OCI-M1 (cell line): ENCODE measurements around the gene SMIM41.

ENCODE experiments used
- DNase-seq: peaks from one replicate; lab custom pipeline; 2025; lab: John Stamatoyannopoulos, UW

The SMIM41 gene

DNA sequence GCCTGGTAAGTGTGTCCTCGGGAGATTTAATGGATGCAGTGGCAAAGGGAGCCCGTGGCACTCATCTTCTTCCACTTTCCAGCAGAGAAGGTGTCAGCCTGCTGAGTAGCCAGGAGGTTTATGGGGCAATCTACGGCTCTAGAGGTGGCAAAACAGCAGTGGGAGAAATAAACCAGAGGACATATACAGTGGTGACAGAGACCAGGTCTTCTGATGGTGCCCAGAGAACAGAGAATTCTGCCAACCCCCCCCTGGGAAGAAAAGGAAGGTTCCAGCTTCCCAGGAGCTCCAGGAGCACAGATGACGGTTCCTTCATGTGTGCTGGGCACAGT, 43.0 kb downstream of the SMIM41 start:
- no peak for DNase-seq

DNA sequence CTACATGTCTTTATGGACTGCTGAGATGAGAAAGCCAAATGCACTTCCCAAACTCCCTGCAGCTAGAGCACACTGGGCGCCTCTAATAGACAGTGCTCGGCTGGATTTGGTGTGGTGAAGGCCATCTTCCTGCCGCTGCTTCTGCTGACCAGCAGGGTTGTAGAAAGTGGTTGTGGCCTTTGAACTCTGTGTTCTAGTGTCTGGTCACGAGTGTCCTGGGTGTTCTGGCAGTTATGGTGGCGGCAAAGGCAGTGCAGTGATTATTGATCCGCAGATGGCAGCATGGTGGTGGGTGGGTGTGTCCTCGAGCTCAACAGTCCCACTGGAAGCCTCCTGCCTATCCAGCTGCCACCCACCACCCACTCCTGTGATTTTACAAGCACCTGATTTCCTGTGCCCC, 43.4 kb downstream of the SMIM41 start:
- DNase-seq = no peak

DNA sequence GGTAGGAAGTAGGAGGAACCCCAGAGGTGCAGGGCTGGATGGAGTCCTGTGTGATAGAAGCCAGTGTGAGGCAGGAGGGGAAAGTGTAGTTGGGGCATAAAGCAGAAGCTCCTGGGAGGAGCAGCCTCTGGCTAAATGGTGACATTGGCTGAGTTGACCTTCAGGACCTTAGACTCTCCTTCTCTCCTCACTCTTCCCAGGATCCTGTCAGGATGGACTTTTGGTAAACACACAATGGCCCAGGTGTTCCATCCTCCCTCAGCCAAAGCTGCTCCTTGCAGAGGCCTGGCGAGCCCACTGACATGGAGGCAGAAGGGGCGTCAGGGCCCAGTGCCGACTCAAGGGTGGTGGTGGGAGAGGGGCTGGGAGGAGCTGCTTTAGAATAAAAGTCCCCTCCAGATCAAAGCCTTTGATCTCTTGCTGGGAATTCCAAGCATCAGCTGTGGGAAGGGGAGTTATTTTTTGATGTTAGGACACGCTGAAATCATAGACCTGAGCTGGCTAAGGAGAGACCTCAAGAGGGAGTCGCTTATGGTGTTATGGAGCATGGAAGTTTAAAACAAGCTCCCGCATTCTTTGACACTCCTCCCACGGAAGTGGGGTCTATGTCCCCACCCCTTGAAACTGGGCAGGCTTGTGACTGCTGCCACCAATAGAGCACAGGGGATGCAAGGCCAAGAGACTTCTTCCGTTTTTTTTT, 44.1 kb downstream of the SMIM41 start:
- no peak for DNase-seq

DNA sequence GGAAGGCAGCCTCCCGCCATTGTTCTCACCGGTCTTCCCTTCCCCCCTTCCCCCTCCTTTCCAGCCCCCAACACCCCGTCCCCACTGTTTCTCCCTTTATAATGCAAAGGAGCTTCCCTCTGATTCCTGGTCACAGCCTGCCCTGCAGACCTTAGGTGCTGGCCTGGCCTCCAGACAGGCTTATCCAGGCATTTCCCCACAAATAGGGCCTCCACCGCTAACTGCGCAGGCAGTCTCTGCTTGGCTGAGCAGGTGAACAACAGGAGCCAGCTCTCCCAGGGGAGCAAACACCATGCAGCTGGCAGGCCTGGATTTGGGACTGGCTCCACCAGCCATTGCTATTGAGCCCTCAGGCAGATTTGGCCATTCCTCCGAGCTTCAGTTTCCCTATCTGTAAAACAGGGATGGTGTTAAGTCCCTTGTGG, 46.0 kb downstream of the SMIM41 start:
- DNase-seq = no peak

DNA sequence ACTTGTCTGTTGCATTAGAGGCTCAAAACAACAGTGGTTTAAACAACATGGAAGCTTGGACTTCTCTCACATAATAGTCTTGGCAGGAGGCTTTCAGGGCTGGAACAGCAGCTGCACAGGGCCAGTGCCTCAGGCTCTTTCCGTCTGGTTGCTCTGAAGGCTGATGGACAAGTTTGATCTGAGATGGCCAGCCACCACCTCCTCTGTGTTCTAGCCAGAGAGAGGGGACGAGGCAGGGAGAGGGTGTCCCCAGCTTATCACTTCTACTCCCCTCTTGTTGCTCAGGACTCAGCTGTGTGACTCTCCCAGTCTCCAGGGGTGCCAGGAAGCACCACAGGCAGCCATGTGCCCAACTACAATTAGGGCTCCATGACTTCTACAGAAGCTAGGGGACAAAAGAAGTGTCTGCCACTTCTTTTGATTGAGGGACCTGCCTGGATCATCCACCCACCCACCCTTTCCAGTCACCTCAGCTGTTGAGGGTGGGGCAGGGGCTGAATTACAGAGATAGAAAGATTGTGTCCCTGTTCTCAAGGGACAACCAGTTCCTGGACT, 46.6 kb downstream of the SMIM41 start:
- no peak for DNase-seq

DNA sequence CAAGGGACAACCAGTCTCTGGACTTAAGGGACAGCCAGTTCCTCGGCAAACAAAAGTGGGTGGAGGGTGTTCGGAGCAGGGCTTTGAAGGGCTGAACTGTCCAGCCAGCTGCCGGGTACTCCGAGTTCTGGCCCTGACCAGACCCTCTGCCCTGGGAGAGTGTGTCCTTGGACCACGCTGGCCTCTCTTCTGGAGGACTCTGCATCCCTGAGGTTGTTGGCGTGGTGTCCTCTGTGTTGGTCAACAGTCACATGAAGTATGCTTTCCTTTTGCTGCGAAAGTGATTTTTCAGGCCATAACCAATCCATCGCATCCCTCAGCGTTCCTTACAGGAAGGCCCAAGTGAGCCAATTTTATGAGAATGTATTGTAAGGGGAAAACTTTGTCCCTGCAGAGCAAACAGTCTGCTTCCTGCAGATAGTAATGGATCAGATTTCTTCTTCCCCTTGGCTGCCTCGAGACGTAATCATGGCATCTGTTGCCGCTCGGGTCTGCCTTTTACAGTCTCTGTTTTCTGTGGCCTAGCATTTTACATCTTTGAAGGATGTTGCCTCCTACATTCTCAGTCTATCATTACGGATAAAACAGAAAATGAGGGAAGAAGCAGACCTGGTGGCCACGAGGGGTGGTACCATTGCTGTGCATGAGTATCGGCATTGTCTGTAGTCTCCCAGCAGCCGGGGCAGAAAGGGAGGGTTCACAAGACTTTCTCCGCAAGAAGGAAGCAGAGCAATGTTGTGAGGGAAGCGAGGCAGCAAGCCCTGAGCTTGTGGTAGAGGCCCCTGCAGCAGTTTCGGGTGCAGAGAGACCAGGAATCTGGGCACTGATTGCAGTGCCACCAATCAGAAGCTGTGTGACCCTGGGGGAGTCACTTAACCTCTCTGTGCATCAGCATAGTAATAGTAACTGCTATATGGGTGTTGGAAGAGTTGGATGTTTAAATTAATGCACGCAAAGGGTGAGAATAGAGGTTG, 47.4 kb downstream of the SMIM41 start:
- no peak for DNase-seq

DNA sequence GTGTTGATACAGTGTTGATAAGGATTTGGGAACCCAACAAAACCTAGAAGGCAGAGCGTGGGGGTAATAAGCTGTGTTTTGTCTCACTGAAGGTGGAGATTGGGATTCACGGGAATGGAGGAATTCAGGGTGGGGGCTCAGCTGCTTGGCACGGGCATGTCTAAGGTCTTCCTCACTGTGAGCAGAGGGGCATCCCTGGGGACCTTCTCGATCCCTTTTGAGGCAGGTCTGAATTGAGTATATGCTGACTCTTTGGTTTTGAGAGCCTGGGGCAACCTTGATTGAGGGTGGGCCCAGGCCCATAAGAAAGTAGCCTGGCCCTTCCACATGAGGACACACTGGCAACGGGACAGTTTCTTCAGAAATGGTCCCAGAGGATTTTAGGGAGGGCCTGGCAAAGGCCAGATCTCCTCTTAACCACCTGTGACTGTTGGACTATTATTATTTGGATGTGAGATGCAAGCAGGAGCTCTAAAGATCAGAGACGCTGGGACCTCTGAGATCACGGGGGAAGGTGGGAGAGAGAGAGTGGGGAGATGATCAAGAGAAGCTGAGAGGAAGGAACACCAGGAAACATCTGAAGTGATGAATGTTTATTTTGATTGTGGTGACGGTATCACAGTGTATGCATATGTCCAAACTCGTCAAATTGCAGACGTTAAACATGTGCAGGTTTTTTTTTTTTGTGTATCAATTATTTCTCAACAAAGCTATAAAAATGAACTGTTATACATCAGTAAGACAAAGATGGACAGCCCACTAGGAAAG, 48.4 kb downstream of the SMIM41 start:
- DNase-seq = no peak

DNA sequence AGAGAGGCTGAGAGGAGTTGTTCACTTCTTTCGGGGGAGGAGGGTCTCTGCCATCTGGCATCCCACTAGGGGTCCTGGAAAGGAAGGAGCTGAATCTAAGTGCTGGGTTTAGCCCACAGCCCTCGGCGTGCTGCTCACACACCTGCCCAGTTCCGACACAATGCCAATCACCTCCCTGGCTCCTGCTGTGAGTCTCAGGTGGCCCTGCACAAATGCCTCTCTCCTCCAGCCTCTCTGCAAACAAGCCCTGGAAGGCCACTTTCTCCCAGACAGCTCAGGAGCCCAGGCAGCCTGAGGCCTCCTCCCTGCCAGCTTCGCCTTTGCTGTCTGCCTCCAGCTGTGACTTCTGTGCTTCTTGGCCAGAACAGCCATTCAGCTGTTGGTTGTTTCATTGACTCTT, 51.2 kb downstream of the SMIM41 start:
- DNase-seq = no peak

DNA sequence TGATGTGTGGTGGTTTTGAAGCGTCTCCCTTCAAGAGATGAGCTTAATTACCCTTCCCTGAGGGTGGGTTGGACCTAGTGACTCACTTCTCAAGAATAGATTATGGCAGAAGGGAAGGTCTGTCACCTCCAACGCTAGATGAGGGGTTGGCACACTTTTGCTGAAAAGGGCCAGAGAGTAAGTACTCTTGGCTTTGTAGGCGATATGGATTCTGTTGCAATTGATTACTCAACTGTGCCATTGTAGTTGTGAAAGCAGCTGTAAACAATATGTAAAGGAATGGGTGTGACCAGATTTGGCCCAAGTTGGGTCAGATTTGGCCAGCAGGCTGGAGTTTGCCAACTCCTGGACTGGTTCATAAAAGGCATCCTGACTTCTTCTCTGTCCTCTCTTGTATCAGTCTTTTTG, 53.3 kb downstream of the SMIM41 start:
- no peak for DNase-seq

DNA sequence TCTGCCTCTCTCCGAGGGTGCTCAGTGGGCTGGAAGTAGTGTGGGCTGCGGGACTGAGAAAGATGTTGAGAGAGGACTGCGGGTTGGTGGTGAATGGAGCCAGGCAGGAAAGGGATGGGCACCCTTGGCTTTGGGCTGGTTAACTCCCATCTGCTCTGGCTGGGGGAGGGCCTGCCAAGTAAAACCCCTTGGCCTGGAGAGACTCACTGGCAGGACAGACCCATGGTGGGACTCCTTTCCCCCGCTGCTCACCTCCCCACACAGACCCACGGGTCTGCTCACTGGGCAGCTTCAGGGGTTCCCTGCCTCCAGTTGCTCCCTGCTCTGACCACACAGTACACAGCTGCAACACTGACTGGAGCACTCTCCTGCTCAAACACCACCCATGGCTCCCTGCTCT, 58.2 kb downstream of the SMIM41 start:
- no peak for DNase-seq

DNA sequence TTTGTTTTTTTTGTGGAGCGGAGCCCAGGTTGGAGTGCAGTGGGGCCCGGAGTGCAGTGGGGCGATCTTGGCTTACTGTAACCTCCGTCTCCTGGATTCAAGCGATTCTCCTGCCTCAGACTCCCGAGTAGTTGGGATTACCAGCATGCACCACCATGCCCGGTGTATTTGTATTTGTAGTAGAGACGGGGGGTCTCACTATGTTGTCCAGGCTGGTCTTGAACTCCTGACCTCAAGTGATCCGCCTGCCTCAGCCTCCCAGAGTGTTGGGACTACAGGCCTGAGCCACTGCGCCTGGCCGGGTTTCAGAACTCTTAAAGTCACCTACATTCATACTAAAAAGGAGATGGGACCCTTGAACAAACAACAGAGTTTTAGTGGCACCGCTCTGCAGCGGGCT, 59.6 kb downstream of the SMIM41 start:
- no peak for DNase-seq

DNA sequence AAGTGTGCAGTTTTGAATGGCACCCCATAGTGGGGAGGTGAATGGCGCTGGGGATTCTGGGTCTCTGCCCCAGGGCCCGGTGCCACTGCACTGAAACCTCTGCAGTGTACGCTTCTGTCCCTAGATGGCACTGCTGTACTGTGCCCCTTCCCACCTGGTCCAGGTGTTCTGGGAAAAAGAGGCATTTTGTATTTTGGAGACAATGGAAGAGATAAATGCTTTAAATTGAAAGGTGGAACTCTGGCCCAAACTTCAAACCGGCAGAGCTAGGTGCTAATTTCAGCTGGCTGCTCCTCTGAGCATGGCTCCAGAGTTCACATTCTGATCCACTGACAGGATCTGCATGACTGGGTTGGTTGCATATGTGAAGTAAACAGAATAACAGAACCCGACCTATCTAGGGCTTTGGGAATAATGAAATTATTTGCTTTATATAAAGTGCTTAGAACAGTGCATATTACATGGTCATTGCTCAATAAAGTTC, 60.1 kb downstream of the SMIM41 start:
- peak; percentile 21 for DNase-seq

DNA sequence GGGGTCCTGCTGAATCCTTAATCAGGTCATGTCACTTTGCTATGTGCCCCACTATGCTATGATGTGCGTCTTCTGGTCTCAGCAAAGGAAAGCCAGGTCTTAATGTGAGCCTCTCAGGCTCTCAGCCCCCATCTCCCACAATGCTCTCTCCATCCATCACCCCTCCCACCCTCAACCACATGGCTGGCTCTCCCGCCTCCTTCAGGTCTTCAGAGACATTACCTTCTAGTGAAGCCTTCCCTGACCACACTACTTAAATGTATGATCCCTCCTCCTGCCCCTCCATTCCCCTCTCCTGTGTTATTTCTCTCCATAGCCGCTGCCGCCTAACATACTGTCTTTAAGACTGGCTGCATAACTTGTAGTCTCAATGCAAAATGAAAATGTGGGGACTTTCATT, 61.8 kb downstream of the SMIM41 start:
- DNase-seq = no peak

DNA sequence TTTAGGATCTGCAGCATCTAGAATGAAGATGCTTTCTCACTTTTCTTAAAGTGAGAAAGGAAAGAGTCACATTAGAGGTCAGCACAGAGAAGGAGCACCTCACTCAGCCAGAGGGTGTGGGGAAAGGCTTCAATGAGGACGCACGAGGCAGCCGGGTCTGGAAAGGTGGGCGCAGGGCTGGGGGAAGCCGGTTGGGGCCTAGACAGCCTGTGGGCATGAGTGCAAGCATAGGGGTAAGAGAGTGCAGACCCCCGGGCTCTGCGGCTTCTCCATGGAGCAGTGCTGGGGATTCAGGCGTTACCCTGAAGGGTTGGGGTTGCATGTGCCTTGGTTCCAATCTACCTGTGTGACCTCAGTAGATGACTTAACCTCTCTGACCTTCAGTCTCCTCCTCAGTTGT, 62.4 kb downstream of the SMIM41 start:
- no peak for DNase-seq

DNA sequence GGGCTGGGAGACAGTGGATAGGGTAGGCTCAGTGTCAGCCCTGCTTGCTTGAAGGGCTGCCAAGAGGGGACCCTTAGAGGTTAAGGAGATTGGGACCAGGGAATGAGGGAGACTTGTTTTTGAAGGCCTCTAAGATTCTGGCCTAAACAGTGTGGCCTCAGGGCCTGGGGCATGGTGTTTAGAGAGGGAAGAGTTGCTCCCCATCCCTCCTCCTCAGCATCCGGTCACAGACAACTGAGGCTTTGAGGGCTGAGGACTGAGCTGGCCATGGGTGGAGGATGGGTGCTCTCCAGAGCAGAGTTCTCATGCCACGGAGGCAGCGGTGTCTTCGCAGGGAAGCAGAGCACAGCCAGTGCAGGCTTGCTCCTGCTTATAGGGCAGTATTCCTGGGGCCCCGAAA, 62.9 kb downstream of the SMIM41 start:
- DNase-seq = no peak

DNA sequence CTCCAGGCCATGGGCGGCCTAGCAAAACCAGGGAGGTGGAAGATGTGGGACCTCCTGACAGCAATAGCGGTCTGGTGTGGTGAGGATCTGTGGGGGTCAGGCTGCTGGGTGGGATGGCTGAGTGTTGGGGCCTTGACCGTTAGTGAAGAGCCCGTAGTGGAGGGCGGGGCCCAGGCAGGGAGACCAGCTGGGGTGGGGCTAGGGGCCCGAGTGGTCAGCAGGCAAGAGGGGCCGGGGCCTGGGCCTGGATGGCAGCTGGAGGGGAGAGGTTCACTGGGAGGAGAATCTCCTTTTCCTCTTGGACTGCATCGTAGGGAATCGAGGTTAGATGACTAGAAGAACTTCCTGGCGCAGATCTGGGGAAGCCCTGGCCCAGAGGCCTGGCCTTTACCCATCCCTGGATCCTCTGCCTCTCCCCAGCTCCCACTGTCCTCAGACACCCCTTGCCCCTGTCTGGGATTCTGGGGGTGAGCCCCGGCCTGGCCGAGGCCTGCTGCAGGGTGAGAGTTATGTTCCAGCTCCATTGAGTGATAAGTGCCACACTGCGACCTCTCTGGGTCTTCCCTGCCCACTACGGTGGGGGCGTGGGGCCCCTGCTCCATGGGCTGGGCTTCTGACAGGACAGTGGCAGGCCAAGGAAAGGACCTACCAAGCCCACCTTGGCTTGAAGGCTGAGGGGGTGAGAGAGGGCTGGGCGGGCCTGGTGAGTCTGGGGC, 65.2 kb downstream of the SMIM41 start:
- no peak for DNase-seq

DNA sequence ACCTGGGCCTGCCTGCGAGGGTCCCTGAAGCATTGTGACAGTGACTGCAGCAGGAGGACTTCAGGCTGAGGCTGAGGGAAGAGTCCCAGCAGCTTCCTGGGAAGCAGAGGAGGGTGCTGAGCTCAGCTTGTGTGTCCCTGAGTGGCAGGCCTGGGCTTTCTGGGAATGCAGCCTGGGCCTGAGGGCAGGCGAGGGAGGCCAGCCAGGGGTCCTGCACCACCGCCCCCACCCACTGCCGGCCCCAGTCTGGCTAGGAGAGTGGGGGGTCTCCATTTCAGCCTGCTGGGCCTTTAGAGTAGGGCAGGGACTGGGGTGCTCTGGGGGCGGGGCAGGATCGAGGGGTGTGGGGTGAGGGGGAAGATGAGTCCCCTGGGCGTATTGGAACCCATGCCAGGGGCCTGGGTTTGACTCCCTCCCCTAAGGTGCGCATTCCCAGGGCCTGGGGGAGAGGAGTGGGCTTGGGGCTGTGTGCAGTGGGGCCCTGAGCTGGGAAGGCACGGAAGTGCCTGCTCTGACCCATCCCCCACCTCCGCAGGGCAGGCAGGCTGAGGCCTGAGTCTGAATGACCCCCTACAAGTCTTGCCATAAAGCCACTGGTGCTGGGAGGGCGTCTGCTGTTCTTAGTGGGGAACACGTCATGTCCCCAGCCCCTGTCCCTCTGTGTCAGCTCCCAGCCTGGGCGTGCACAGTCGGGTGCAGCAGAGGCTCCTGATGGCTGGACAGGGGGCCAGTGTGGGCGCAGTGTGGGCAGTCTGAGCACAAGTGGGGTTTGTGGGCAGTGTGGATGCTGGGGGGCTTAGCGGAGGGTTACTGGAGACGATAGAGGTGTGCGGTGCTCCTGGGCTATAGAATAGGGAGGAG, 66.0 kb downstream of the SMIM41 start:
- no peak for DNase-seq

DNA sequence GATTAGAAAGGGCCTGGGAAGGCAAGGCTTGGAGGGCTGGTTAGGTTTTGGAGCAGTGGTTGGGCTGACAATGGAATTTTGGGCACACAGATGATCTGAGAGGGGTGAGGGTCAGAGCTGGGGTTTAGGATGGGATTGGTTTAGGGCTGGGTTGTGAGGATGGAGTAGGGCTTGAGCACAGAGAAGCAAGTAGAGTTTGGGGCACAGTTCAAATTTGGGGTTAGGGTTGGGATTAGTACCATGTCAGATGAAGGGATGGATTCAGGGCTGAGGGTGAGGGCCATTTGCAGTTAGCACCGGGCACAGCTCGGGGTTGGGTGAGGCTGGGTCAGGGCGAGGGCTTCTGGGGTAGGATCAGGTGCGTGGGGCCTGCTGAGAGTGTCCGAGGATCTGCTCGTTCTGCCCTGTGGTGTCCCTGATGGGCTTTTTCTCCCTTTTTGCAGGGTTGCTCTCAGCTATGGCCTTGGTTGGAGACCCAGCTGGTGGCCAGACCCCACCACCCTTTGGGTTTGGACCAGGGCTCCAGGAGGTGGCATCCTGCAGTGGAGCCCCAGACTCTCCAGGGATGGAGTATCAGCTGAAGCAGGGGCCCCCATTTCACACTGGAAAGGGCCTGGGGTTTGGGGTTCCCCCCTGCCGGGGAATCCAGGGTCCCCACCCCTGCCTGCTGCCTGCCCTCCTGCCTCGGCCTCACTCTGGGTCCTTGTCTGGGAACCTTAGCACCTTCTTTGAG, 66.8 kb downstream of the SMIM41 start:
- no peak for DNase-seq

DNA sequence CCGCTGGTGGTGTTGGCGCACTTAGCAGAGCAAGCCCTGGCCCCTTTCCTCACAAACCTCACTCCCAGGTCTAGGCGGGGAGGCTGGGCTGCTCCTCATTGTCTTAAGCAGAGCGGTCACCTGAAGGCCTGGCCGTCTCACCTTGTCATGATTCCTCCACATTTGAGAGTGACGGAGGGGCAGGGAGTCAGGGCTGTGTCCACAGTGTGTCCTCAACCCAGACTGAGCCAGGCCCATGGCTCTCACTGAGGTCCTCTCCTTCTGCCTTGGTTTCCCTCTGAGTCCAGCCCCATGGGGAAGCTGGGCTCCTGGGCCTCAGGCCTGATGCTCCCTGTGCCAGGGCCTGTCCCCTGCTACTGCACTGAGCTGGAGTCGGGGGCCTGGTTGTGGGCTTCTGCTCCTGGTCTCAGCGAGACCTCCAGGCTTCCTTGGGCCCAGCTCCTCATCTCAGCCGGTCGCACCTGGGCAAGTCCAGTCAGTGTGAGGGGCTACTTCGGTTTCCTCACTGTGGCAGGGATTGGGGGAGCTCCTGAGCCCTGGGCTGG, 67.4 kb downstream of the SMIM41 start:
- DNase-seq = no peak
